HG03139 (cell line): ENCODE data around the gene NDUFB1.
A peak's percentile ranks its signal among the peaks of the same experiment; 100 is the strongest.

ENCODE experiments used
- ATAC-seq: cut with Tn5 transposase; IDR thresholded peaks from one replicate; pipeline ENCODE4 v1.9.1; 2021; ENCODE audit not compliant: unreplicated experiment

NDUFB1 gene

GRCh38 chr14:92121670-92122350, at the start of gene NDUFB1, which contains the start of gene CPSF2:
TSS of gene NDUFB1 (minus strand) at chr14:92121706. CDS start at chr14:92117637, 4,069 bp downstream.
TSS of gene CPSF2 (plus strand) at chr14:92121969. CDS start at chr14:92130985, 9,016 bp downstream.
- peak; percentile 76 for ATAC-seq

GRCh38 chr14:92164958-92165357, 43.5 kb upstream of the NDUFB1 start:
- no peak for ATAC-seq

- no peak for ATAC-seq
Measured at GRCh38 chr14:92161521-92161920, 40.0 kb upstream of the NDUFB1 start.

- ATAC-seq = no peak
Measured at GRCh38 chr14:92160619-92161018, 39.1 kb upstream of the NDUFB1 start.

GRCh38 chr14:92154283-92154942, 32.9 kb upstream of the NDUFB1 start:
- no peak for ATAC-seq

GRCh38 chr14:92153581-92153980, 32.1 kb upstream of the NDUFB1 start:
- no peak for ATAC-seq

- ATAC-seq = no peak
Measured at GRCh38 chr14:92144708-92145107, 23.2 kb upstream of the NDUFB1 start.

- ATAC-seq = no peak
Measured at GRCh38 chr14:92143962-92144361, 22.5 kb upstream of the NDUFB1 start.

- ATAC-seq = no peak
Measured at GRCh38 chr14:92143309-92143708, 21.8 kb upstream of the NDUFB1 start.

- ATAC-seq = no peak
Measured at GRCh38 chr14:92135269-92135668, 13.8 kb upstream of the NDUFB1 start.

- ATAC-seq = no peak
Measured at GRCh38 chr14:92134456-92134855, 12.9 kb upstream of the NDUFB1 start.

GRCh38 chr14:92122761-92123160, 1.3 kb upstream of the NDUFB1 start:
- ATAC-seq = no peak

- no peak for ATAC-seq
Measured at GRCh38 chr14:92122351-92122677, 808 bp upstream of the NDUFB1 start.

GRCh38 chr14:92121207-92121669, 268 bp downstream of the NDUFB1 start:
- no peak for ATAC-seq

GRCh38 chr14:92109490-92109889, 12.0 kb downstream of the NDUFB1 start:
- ATAC-seq = no peak

- ATAC-seq = no peak
Measured at GRCh38 chr14:92108345-92109254, 12.9 kb downstream of the NDUFB1 start.

GRCh38 chr14:92106143-92106926, 15.2 kb downstream of the NDUFB1 start, which contains the start of gene ATXN3:
TSS of gene ATXN3 (minus strand) at chr14:92106582. CDS start at chr14:92106552, 30 bp downstream.
- peak; percentile 92 for ATAC-seq

- peak; percentile 5 for ATAC-seq
Measured at GRCh38 chr14:92105893-92106142, 15.7 kb downstream of the NDUFB1 start.

GRCh38 chr14:92105073-92105892, 16.2 kb downstream of the NDUFB1 start:
- no peak for ATAC-seq

- ATAC-seq = no peak
Measured at GRCh38 chr14:92103363-92103989, 18.0 kb downstream of the NDUFB1 start.
